Measurements from ENCODE around the gene DNER. TPM values are rescaled to one million over a fixed set of nuclear protein-coding genes. Genes with fewer than 3 reads are reported as not detected.

DNER gene
- total and polyA plus RNA-seq, 2 donors (not counting 1 experiment from before 2014, with no cell fraction given): not detected

DNA sequence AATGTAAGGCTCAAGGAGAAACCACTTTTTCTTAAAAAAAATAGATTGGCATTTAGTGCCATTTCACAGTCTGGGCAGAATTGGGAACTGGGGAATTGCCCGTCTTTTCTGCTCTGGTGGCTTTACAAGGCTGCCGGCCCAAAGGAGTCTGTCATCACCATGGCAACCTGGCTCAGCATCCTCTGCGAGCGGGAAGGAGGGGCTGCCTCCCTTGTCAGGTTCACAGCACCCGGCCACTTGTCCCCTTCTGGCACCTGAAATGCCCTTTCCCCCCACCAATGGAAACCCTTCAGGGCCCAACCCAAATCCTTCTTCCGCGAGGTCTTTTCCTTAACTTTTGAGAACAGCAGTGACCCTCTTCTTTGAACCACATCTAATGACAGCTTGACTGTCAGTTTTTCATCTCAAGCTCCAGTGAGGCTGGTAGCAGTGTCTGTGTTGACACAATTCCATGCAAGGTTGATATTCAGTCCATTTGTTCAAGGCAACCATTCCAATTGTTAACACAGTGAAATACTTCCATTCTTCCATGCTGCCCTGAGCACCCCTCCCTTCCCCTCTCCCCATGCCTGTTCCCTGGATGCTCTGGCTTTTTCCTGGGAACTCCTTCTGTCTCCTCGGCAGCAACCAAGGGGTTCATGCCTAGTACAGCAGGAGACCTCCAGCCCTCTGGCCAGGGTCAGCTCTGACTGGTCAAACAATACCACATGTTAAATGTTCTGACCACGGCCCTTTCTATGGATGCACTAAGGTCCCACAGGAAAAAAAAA, 79.6 kb downstream of the DNER start:
- Mint-ChIP-seq H3K27me3 (peaks cover 29% of the 10 kb centered on the region), H3K4me3 (no peak overlapping the region), H3K27ac (no peak overlapping the region), H3K9me3 (ENCODE audit: insufficient read depth) (no peaks in the 10 kb centered on the region), H3K4me1 (no peaks in the 10 kb centered on the region)
- Histone ChIP-seq H2AFZ (ENCODE audit: insufficient read depth, low read depth, low read length, poor library complexity, severe bottlenecking) (no peak overlapping the region), H3K27ac (ENCODE audit: low read length in 2 of 2) (no peak overlapping the region), H4K20me1 (ENCODE audit: control insufficient read depth, insufficient read depth, low read length, poor library complexity, severe bottlenecking) (no peaks in the 10 kb centered on the region), H3K9me3 (ENCODE audit: control extremely low read depth in 1 of 3, control insufficient read depth in 2 of 3, insufficient read depth in 1 of 3, low read length in 2 of 3) (no peaks in the 10 kb centered on the region), H3K9ac (ENCODE audit: low read length) (no peak overlapping the region), H3K4me3 (ENCODE audit: control extremely low read depth in 1 of 5, extremely low read depth in 1 of 5, insufficient read depth in 1 of 5, low read depth in 2 of 5, low read length in 4 of 5) (no peak overlapping the region), H3K36me3 (replicated peaks in 1 of 2; ENCODE audit: control extremely low read depth in 1 of 2, control insufficient read depth in 1 of 2, extremely low read depth in 1 of 2, insufficient read depth in 2 of 2, low read length in 1 of 2) (no peaks in the 10 kb centered on the region), H3K4me2 (replicated peaks; ENCODE audit: low read depth, low read length, poor library complexity, severe bottlenecking) (no peak overlapping the region), H3K27me3 (replicated peaks in 1 of 4; ENCODE audit: control extremely low read depth in 1 of 4, control insufficient read depth in 3 of 4, insufficient read depth in 4 of 4, low read length in 3 of 4) (peaks cover 0 to 6% (median 1%) of the 10 kb centered on the region in 4 experiments), H3K79me2 (ENCODE audit: control insufficient read depth, insufficient read depth, low read length) (no peaks in the 10 kb centered on the region), H3K4me1 (ENCODE audit: control insufficient read depth in 2 of 2, insufficient read depth in 2 of 2, low read length in 2 of 2) (no peaks in the 10 kb centered on the region)
- ChIA-PET CTCF (no interaction called here), POLR2A (no interaction called here)
- no peak for DNase-seq
- no peak for TF ChIP-seq EZH2 (IDR thresholded peaks at IDR 0.05; ENCODE audit: borderline replicate concordance, insufficient read depth, low read depth, low read length, poor library complexity, severe bottlenecking)
- TF ChIP-seq, protein P1, sequence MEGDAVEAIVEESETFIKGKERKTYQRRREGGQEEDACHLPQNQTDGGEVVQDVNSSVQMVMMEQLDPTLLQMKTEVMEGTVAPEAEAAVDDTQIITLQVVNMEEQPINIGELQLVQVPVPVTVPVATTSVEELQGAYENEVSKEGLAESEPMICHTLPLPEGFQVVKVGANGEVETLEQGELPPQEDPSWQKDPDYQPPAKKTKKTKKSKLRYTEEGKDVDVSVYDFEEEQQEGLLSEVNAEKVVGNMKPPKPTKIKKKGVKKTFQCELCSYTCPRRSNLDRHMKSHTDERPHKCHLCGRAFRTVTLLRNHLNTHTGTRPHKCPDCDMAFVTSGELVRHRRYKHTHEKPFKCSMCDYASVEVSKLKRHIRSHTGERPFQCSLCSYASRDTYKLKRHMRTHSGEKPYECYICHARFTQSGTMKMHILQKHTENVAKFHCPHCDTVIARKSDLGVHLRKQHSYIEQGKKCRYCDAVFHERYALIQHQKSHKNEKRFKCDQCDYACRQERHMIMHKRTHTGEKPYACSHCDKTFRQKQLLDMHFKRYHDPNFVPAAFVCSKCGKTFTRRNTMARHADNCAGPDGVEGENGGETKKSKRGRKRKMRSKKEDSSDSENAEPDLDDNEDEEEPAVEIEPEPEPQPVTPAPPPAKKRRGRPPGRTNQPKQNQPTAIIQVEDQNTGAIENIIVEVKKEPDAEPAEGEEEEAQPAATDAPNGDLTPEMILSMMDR (IDR thresholded peaks at IDR 0.05): no peak
- 62% methylated on average over 7 of the region's 9 CpGs for WGBS (ENCODE audit: insufficient coverage)
- no peak for ATAC-seq (ENCODE audit: low read depth)
- intact Hi-C loops (cut with micrococcal nuclease): no loop called here

DNA sequence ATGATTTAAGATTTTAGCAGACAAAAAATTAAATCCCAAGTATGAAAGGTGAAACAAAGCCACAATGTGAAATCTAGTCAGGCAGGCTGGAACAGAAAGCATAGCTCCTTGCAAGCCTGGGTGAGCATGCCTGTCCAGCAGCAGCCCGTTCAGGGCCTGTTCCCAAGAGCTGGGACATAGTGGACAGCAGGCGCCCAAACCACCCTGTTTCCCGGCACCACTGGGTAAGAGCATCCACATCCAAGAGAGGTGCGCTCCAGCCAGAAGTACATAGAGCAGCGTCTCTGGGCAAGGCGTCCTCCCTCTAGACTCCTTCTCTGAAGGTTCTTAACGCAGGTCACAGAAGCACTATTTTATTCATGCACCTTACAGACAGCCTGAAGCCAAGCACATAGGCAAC, 80.8 kb downstream of the DNER start:
- H3K4me3 Mint-ChIP-seq: no peak overlapping the region
- no peak overlapping the region for H3K9ac ChIP-seq (ENCODE audit: low read length)

More for the DNA sequence above, 80.8 kb downstream of the DNER start:
- CTCF ChIA-PET: no interaction called here
- intact Hi-C loops (cut with micrococcal nuclease): no loop called here
- no peaks in the 10 kb centered on the region for H3K79me2 ChIP-seq (ENCODE audit: control insufficient read depth, insufficient read depth, low read length)
- DNase-seq: no peak
- H3K4me1 Mint-ChIP-seq: no peaks in the 10 kb centered on the region
- TF ChIP-seq, protein P1 (IDR thresholded peaks at IDR 0.05): no peak
- no peak for TF ChIP-seq EZH2 (IDR thresholded peaks at IDR 0.05; ENCODE audit: borderline replicate concordance, insufficient read depth, low read depth, low read length, poor library complexity, severe bottlenecking)
- no peak for ATAC-seq (ENCODE audit: low read depth)
- no peak overlapping the region for H3K27ac ChIP-seq (ENCODE audit: low read length in 2 of 2)
- no peaks in the 10 kb centered on the region for H3K9me3 Mint-ChIP-seq (ENCODE audit: insufficient read depth)
- POLR2A ChIA-PET: no interaction called here
- no peak overlapping the region for H3K27ac Mint-ChIP-seq
- no peak overlapping the region for H3K4me3 ChIP-seq (ENCODE audit: control extremely low read depth in 1 of 5, extremely low read depth in 1 of 5, insufficient read depth in 1 of 5, low read depth in 2 of 5, low read length in 4 of 5)
- H3K27me3 ChIP-seq (replicated peaks in 1 of 4; ENCODE audit: control extremely low read depth in 1 of 4, control insufficient read depth in 3 of 4, insufficient read depth in 4 of 4, low read length in 3 of 4): peaks cover 0 to 6% (median 1%) of the 10 kb centered on the region in 4 experiments
- H3K36me3 ChIP-seq (replicated peaks in 1 of 2; ENCODE audit: control extremely low read depth in 1 of 2, control insufficient read depth in 1 of 2, extremely low read depth in 1 of 2, insufficient read depth in 2 of 2, low read length in 1 of 2): no peaks in the 10 kb centered on the region
- no peaks in the 10 kb centered on the region for H3K9me3 ChIP-seq (ENCODE audit: control extremely low read depth in 1 of 3, control insufficient read depth in 2 of 3, insufficient read depth in 1 of 3, low read length in 2 of 3)
- no peaks in the 10 kb centered on the region for H4K20me1 ChIP-seq (ENCODE audit: control insufficient read depth, insufficient read depth, low read length, poor library complexity, severe bottlenecking)
- no peaks in the 10 kb centered on the region for H3K4me1 ChIP-seq (ENCODE audit: control insufficient read depth in 2 of 2, insufficient read depth in 2 of 2, low read length in 2 of 2)
- H2AFZ ChIP-seq (ENCODE audit: insufficient read depth, low read depth, low read length, poor library complexity, severe bottlenecking): no peak overlapping the region
- H3K4me2 ChIP-seq (replicated peaks; ENCODE audit: low read depth, low read length, poor library complexity, severe bottlenecking): no peak overlapping the region
- 80% methylated on average over 6 of the region's 7 CpGs for WGBS (ENCODE audit: insufficient coverage)
- peaks cover 29% of the 10 kb centered on the region for H3K27me3 Mint-ChIP-seq
